Activated naive CD4-positive, alpha-beta T cell treated with Interleukin-2 at 50 U/mL for 16 hours (primary cell): ENCODE results near the gene SKAP1.
"Not testable (repeated sequence)": the region's sequence is repeated elsewhere in the genome, so short reads cannot be mapped to it uniquely, and the experiment has no call there.

ENCODE experiments used
- DNase-seq: peaks from one replicate; pipeline ENCODE4 v3.0.0-alpha.2; 2020

The SKAP1 gene

DNA sequence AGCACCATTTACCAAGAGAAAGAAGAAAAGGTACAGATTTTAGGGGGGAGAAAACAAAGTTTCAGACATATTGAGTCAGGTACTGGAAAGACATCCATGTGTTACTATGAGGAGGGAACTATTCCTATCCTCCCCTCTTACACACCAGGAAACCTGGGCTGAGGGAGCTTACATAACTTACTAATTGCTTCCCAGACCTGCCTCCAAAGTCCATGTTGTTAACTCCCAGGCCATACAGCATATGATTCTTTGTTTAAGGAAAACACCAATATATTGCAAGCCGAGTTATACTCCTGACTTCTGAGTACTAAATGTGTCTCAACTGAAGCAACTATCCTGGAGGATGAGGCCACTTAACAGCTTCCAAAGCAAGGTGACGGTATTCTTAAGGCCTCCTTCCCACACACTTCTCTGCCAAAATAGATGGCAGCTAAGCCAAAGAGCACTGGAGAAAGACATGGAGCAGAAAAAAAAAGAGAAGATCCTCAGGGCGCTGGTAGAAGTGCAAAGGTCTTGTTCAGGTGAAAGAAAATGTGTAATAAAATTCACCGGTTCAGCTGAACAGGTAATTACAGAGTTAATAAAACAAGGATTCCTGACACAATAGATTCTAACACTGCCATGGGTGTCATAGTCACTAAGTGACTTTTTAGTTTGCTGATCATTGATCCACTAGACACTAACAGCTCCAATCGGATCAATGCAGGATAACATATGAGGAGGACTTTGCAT, 151.1 kb downstream of the SKAP1 start:
- DNase-seq: no peak

DNA sequence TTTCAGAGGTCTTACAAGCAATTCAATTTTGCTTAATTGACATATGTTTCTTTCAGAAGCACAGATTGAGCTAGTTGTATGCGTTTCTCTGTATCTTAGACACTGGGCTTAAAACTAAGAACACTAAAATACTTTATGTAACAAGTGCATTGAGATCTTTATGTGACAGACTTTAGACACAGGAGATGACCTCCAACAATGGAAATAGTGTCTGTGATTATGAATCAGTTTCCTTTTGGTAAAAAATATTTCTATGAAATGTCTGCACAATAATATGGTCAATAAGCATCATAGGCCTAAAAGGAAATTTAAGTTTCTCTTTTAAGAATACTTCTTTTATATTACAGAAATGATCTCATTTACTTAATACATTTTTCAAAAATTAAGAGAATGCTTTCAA, 153.2 kb downstream of the SKAP1 start:
- DNase-seq: no peak

DNA sequence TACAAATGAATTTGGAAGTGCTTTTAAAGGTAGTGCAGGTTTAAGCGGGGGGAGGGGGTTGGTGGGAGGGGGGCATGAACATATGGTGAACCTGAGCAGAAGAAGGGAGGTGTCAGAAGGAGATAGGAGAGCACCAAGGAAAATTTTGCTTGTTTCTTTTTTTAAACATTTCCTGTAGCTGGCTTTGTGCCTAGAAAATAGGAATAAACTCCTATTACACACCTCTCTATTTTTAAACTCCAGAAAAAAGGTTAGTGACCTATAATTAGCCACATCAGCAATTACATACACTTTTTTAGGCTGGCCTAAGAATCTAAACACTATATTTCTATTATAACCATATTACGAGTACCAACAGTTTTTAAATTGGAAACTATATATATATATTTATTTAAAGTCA, 159.1 kb downstream of the SKAP1 start:
- no peak for DNase-seq

DNA sequence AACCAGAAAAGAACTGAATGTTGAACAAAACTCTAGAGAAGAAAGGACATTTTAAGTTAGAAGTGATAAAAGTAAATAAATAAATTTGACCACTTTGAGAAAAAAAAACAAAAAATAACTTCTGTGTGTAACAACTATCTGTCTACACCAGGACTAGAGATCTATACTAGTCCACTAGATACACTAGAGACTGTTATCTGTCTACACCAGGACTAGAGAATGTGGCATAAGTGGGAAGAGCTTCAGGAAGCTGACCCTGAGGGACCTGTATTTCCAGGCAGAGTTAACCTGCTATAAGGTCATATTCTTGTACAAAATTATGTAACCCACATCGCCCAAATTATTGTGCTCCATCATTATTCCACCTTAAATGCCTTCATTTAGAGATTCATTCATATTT, 160.8 kb downstream of the SKAP1 start:
- no peak for DNase-seq

DNA sequence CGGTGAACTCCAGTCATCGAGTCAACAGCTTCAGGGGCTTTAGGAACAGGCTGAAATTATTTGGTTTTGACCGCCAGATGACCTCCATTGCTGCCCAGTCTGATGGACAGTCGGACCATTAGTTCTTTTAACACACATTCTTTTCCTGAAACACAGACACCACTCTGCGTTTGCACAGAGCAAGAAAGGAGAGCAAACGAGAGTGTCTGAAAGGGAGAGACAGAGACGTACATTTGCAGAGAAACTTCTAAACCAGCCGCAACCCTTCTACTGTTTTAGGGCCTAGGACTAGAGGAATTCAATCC, 166.3 kb downstream of the SKAP1 start:
- DNase-seq: no peak

GRCh38 chr17:48262982-48263730, 166.9 kb downstream of the SKAP1 start:
- no peak for DNase-seq

DNA sequence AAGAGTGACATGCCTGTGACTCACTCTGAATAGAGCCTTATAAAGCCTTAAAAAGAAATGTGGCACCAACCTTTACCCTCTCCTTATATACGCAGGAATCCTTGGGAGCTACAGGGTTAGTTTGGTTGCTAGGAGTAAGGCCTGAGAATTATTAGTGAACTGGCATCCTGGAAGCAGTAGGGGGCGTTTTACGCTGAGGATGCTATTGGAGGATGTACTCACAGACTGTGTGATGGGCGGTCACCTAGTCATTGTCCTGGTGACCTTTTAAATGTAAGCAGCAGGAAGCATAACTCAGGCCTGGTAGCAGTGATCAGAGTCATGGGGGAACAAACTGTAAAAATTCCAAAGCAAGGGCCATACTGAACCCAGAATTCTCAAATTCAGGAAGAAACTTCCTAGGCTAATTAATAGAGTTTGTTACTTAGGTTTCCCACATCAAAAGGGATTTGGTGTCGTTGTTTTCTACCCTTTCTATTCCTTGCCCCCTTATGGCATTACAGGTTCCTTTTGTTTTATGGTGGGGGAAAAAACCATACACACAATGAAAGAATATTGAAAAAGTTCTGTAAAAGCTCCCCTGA, 168.6 kb downstream of the SKAP1 start:
- no peak for DNase-seq

DNA sequence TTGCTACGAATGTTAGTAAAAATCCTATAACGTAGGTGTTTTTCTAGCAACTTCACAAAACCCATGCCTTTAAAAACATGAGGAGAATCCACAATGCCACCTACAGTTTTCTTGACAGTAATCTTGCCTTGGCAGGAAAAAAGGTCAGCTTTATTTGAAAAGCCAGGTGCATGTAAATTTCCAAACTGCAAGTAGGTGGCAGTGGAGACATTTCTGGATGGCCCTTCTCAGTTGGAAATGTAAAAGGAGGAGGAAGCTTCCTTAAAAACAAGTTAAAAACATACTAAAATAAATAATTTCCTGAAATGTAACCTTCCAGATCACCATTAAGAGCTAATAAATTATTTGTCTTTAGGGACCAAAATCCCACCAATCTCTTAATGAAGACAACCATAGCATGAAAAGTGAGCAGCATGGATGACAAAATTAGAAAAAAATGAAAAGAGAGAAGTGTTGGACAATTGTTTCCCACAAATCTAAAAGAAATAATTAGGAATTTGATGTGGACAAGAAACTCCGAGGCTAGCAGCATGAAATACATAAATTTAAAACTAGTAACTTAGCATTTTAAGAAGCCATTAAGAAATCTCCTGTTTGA, 170.2 kb downstream of the SKAP1 start:
- DNase-seq: no peak

DNA sequence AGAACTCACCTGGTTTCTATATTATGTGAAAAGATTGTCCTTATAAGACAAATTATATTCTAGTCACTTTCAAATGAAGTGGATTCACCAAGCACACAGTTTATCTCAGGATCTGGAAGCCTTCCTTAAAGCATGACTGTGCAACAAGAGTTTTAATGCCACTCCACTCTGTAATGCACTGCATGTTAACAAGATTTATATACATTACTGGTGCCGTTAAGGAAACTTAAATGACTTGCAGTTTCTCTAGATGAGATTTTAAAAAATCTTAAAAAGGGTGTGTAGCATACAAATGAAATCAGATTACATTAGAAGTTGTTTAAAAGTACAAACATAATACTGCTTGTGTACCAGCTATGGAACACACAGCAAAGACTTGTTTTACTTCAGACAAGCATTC, 171.7 kb downstream of the SKAP1 start:
- no peak for DNase-seq

- DNase-seq: no peak
Observed at GRCh38 chr17:48255759-48256158, 174.3 kb downstream of the SKAP1 start.

DNA sequence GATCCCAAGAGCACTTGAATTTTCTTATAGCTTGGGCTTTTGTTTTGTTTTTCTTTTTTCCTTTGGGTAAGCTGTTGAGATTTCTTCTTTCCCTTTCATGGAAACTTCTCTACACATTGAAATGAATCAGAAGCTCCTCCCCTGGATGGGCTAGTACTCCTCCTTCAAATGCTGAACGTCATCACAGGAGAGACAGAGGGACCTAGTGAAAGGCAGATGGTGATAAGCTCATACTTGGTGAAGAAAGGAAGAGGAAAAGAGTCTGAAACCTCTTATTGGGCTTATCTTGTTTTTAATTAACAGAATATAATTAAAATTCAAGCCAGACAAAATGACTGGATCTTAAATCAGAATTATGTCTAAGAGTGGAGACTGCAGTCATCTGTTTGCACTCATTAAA, 175.1 kb downstream of the SKAP1 start:
- DNase-seq: no peak

- no peak for DNase-seq
Observed at GRCh38 chr17:48253975-48254374, 176.0 kb downstream of the SKAP1 start.

- DNase-seq: no peak
Observed at GRCh38 chr17:48251950-48252349, 178.1 kb downstream of the SKAP1 start.

DNA sequence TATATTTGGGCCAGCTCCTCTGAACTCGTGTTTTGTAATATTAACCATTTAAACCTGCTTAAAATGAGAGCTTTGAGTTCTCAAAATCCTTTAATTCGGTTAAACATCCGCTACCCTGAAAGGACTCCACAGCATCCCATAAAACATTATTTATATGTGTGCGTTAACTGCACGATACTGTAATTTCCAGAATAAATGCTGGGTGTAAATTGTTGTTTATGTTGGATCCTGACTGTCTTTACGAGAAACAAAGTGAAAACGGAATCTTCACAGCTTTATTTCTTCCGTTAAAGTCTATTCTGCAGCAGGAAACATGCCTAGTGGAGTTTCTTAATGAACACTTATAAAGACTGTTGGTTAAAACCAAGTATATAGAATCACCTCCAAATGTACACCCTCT, 179.1 kb downstream of the SKAP1 start:
- DNase-seq: no peak

- not testable (repeated sequence) for DNase-seq
Observed at GRCh38 chr17:48250059-48250458, 180.0 kb downstream of the SKAP1 start.

DNA sequence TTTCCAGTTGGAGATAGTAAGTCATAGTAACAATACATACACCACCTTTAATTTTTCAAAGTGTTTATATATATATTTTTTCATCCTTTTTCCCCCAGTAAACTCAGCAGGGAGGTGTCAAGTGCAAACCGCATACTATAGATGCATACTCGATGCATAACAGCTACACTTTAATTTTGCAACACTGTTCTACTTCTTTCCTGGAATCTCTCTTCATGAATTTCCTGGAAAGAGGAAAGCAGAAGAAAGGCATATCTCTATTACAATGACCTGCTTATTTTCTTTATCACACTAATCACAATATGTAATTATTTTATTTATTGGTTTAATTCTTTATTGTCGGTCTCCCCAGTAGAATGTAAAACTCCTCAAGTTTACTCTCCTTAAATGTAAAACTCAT, 182.4 kb downstream of the SKAP1 start:
- no peak for DNase-seq

GRCh38 chr17:48247038-48247437, 183.0 kb downstream of the SKAP1 start:
- DNase-seq: no peak

GRCh38 chr17:48246612-48247011, 183.4 kb downstream of the SKAP1 start:
- no peak for DNase-seq

DNA sequence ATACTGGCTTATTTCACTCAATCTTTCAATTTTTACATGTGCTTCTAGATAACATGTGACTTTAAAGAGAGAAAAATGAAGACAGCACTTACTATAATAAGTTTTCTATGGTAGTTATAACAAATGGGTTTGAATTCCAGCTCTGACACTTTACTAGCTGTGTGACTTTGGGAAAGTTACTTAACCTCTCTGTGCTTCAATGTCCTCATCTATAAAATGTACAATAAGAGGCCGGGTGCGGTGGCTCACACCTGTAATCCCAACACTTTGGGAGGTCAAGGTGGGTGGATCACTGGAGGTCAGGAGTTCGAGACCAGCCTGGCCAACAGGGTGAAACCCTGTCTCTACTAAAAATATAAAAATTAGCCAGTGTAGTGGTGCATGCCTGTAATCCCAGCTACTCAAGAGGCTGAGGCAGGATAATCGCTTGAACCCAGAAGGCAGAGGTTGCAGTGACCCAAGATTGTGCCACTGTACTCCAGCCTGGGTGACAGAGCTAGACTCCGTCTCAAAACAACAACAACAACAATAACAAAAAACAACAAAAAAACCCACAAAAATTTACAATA, 184.5 kb downstream of the SKAP1 start:
- DNase-seq: not testable (repeated sequence)

DNA sequence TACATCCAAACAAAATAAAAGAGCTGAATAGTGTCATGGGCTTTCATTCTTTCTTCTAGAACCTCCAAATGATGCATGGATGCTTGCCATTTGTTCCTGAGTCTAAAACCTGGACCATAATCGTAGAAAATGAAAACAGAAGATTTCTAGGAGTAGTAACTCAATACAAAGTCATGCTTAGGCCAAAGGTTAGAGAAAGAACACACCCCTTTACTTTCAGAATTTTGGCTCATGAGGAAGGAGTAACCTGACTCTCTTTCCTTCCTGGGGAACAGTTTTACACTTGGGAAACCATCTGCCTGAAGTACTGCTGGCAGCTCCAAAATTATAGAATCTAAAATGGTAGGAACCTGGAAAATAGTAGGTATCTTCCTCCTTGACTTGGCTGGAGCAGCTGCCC, 185.2 kb downstream of the SKAP1 start:
- DNase-seq: no peak

- DNase-seq: no peak
Observed at GRCh38 chr17:48244121-48244711, 185.8 kb downstream of the SKAP1 start.

- DNase-seq: no peak
Observed at GRCh38 chr17:48241770-48242497, 188.1 kb downstream of the SKAP1 start.
